ENCODE results near the gene BCR.
A peak's percentile ranks its signal among the peaks of the same experiment; 100 is the strongest.

The BCR gene

DNA sequence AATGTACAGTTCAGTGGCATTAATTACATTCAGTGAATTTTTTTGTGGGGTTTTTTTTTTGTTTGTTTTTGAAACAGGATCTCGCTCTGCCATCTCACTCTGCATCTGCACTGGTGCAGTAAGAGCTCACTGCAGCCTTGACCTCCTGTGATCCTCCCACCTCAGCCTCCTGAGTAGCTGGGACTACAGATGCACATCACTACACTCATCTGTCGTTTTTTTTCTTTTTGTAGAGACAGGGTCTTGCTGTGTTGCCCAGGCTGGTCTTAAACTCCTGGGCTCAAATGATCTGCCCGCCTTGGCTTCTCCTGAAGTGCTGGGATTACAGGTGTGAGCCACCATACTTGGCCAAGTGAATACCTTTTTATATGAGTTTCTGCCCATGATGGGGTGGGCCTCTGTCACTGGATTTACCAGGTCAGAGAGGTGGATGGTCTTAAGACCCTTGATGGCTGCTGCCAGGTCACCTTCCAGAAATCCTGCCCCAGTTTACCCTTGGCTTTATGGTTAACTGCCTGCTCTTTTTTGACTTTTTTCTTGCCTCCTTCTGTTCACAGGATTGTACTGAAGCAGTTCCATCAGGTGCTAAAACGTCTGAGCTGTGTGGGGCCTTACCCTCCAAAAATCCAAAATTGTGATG lies 22.6 kb downstream of the BCR start:
- no peak for DNase-seq

DNA sequence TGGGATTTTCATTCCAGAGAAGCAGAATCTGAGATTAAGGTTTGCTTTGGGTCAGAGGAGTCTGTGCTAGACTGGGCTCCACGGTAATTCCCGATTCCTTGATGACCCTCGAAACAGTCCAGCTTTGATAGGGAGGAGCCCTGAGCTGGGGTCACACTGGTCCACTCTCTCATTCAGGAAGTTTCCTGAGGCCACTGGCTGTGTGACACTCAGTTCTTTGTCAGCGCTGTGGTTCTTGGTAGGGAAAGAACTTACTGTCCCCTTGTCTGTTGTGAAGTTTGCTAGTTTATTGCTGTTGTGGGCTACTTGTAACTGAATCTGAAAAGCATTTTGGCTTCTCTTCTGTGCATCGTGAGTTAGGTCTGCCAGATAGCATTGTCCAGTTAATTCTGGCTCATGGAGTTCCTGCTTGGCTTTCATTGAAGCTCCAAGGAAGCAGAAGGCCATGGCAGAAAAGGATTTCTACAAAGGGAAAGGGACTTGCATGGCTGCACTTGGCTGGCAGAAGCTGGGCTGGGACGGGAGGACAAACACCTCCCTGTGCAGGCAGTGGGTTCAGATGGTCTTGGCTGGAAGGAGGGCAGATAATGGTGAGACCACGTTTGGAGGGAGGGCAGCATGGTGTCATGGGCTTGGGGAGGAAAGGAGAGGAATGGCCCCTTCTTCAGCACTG lies 23.3 kb downstream of the BCR start:
- DNase-seq, result no peak

DNA sequence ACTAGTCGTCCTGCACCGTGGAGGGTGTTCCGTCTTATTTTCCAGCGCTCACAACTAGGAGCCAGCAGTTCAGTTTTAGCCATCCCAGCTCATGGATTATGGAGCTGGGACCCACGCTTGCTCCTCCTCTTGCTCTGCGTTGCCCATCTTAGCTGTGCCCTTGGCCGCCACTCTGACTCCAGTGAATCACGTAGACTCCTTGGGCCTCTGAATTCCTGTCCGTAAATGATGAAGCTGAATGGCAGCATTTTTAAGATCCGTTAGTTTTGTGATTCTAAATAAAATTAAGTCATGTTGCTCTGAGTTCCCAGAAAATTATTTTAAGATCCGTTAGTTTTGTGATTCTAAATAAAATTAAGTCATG lies 23.8 kb downstream of the BCR start:
- no peak for DNase-seq

DNA sequence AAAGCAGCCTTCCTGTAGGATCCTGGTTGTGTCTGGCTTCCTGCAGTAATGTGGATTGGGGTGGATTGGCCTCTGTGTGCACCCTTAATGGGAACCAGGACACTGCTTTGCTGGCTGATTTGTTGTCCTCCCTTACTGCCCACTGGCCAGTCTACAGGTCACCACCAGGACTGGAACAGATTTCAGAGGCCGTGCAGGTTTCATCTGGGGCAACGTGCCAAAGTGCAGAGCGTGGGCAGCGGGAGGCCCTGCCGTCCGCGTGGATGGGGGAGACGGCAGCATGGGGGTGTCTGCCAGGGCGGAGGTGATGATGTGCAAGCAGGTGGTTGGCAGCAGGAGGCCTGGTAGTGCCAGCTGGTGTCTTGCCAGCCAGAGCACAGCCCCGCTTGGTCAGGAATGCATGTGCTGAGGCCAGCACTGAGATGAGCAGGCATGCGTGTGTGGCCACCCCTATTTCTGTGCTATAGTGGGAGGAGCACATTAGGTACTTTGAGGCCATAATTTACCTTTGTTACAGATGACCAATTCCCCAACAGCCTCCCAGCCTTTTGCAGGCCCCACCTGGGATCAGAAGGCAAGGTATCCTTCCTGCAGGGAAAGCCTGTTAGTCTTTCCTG lies 24.3 kb downstream of the BCR start:
- peak; percentile 17 for DNase-seq

DNA sequence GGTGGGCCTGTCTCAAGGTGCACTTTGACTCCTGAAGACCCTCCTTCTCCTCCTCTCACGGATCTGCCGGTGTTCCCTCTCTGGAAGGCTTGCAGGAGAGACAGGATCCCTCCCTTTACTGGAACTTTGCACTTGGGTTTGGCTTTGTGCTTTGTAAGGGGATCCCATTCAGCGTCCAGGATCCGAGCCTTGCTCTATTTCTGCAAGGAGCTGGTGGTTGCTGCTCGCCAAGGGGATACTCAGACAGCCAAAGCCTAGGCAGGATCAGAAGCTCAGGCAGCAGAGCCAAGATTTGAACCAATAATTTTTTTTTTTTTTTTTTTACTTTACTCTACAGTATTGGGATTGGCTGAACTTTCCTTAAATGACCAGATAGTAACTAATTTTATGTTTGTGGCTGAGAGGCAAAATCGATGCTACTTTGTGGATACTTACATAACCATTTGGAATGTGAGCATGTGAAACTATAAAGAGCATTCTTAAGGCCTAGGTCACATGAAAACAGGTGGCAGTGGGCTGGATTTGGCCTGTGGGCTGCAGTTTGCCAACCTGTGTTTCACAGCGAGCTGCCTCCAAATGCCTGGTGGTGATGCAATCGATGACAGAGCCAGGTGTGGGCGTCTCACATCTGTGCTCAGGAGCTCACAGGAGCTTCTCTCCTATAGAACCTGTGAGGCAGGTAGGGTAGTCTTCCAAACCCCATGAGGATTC lies 25.2 kb downstream of the BCR start:
- DNase-seq, result no peak

DNA sequence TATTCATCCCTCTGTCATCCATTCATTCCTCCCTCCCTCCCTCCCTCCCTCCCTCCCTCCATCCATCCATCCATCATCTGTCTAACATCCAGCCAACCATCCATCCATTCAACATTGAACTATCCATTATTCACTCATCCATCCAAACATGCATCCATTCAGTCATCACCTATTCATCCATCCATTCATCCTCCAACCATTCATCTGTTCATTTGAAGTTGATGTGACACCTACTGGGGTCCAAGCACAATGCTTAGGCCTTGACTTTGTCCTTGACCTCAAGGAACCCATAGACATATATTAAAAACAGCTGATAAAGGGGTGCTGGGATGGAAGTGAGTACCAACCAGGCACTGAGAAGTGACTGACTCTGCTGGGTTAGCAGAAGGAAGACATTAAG lies 26.6 kb downstream of the BCR start:
- no peak for DNase-seq

DNA sequence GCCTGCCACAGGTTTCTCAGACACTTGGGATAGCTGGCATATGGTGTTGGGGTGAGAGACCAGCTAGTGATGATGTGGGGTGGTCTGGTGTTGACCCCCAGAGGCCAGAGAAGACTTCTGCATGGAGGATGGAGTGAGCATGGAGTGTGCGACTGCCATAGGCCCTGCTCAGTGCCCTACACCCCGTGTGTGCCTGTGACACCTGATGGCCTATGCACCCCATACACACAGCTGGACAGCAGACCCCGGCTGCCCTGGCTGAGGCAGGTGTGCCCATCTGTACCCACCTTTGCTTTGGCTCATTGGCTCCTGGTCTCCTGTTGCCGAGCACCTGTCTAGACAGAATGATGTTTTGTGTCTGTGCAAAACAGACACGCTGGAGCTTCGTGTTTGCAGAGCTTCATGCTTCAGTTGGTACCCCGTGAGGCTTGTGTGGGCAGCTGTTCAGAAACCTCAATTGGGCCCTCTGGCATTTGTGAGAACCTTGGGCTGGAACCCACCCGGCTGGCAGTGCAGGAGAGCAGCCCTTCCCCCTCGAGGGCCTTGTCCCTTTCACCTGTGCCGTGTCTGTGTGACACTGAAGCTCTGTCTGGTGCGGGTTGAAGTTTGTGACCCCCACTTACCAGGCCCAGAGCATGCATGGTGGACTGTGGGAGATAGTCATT lies 27.6 kb downstream of the BCR start:
- peak; percentile 57 for DNase-seq

DNA sequence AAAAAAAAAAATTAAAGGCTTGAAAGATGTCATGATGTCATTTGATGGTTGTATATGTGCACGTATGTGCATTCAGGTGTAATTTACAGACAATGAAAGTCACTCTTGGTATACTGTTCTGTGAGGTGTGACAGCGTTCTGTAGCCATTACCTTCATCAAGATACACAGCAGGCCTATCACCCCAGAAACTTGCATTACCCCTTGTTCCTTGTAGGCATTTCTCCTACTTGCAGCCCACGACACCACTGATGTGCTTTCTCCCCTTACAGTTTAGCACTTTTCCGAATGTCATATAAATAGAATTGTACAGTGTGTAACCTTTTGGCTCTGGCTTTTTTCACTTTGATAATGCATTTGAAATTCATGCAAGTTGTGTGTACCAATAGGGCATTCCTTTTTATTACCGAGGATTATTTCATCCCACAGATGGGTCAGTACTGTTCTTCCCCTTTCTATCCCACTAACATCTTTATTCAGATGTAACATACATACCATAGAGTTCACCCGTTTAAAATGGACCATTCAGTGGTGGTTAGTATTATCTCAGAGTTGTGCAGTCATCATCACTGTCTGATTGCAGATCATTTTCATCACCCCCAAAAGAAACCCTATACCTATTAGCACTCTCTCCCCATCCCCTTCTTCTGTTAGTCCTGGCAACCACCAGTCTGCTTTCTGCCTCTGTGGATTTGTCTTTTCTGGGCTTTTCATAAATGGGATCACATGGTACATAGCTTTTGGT lies 30.3 kb downstream of the BCR start:
- DNase-seq, result no peak

DNA sequence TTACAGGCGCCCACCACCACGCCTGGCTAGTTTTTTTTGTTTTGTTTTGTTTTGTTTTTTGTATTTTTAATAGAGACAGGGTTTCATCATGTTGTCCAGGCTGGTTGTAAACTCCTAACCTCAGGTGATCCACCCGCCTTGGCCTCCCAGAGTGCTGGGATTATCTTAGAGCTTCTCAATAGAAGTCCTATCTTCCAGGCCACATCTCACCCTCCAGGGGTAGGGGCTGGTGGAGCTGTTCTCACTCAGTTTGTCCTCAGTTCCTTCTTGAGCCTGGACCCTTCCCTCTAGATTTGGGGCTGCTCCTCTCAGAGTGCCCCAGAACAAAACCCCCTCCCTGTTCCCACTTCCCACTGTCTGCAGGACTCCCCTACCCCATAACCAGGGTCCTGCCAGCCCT lies 31.3 kb downstream of the BCR start:
- DNase-seq, result no peak

DNA sequence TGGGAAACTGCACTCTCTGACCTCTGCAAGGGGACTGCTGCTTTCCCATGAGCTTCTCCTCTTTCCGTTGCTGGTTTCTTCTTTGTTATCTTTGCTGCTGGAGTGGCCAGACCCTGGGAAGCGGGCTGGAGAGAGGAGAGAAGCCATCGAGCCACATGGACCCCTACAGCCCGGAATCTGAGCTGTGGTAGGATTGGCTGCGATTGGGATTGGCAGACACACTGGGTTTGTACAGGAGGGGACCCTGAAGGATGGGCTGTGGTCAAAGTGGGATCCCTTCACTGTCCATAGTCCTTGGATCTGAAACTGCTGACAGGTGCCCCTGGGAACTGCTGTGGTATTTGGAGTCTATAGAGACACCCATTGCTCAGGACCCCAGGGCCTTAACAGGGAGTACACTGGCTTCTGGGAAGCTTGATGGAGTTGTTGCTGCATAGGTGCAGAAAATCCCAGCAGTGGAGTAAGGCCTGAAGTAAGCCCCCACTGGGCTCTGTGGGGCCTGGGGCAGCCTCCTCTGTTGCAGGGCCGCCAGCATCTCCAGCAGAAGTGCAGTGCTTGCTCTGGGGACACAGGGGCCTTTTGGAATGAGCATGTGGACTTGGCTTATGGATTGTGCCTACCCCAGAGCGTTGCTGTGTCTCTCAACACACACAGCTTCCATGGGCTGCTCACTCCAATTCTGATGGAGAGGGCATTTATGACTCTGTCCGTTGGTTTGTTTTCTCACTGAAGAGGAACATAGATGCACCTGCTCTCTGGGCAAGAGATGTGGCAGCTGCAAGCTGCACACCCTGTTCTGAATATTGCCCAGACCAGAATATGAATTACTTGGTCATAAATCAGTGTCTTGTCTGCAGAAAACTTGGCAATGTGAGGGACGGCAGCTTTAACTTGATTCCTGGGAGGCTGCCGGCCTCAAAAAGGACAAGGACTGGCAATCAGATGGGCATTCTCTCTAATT lies 32.0 kb downstream of the BCR start:
- no peak for DNase-seq

DNA sequence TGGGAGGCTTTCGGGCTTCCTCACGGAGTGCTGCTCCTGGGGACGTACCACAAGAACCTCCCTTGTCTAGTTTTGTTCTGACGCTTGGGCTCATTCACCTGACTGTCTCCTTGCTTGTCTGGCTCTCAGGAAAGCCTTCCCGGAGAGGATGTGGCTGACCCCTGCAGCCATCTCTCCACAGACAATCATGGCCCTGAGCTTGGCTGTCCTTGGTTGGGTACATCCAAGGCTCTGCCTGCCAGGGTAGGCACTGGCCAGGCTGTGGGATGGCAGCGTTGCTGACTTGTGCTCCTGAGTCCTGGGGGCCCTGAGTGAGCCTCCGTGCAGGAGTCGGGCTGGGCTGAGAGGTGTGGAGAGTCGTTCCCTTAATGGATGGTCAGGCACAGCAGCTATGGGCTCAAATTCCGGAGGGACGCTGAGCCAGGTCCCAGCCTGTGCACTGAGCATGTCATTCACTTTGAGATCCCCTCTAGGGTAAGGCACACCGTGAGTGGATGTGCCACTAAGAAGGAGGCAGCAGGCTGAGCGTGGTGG lies 32.8 kb downstream of the BCR start:
- no peak for DNase-seq

DNA sequence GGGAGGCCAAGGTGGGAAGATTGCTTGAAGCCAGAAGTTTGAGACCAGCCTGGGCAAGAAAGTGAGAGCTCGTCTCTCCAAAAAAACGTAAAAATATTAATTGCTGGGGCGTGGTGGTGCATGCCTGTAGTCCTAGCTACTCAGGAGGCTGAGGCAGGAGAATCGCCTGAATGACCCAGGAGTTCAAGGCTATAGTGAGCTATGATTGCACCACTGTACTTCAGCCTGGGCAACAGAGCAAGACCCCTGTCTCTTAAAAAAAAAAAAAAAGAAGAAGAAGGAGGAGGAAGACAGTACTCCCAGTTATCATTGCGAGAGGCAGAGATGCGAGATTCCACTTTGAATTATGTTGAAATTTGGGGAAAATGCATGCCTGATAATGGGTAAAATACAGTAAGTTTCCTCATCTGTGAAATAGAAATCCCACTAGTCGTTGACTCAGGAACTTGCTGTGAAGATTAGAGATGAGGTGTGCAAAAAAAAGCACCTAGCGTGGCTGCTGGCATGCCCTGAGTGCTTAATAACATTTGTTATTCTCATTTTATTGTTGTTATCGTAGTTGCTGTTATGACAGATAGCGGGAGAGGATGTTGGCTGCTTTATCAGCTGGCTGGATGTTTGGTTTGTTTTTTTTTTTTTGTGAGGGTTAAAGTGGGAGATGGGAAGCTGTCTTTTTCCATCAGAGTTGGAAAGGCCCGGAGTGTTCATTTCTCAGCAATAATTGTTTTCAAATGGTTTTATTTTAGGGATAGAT lies 33.4 kb downstream of the BCR start:
- DNase-seq, result no peak

DNA sequence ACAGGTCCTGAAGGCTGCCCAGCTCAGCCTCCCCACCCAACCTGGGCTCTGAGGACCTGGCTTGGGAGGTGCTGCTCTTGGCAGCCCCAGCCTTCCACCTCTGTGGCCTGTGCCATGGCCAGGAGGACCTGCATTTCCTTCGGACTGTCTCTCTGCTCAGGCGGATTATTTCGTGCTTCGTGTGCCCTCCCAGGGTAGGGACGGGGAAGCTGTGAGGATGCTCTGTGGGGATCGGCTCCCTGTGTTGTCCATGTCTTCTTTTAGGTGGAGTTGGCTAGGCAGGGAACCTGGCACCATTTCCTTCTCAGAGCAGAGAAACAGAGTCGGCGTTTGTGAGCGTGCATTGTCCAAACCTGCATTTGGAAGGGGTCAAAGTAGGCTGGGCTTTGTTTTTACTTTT lies 34.1 kb downstream of the BCR start:
- no peak for DNase-seq

DNA sequence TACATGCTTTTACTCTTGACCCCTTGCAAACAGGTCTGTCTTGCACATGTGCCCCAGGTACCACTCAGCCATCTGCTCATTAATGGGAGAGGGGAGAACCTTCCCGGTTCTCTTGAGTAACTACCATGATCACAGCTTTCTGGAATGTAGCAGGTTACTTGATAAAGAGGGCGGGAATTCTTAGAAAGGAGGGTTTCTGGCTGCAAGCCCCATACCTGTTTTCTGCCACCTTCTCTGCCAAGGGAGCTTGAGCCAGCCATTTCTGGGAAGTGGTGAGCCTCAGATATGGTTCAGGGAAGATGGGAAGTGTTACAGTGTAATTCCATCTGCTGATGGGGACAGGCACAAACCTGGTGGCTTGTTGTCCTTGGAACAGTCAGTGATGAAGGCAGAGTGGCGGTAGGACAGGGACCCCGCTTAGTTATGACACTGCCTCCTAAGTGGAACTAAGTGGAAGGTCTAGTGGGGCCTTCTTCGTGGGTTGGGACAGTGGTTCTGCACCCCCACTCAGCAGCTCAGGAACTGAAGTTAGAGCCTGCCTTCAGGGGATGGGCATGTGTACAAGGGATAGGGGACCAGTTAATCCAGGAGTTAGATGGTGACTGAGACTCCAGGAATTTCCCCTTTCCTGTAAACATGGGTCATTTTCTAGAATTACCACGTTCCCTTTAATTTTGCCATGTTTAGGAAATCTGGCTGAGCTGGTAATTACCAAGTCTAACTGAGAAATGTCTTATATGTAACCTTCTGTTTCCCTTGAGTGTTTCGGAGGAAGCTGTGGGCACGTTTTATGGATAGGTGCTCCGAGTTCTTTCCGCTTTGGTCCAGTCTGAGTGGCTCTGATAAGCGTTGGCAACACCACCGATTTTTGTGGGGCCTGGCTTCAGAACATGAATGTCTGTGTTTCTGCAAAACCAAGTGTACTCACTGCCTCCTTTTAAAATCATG lies 35.3 kb downstream of the BCR start:
- DNase-seq, result no peak

DNA sequence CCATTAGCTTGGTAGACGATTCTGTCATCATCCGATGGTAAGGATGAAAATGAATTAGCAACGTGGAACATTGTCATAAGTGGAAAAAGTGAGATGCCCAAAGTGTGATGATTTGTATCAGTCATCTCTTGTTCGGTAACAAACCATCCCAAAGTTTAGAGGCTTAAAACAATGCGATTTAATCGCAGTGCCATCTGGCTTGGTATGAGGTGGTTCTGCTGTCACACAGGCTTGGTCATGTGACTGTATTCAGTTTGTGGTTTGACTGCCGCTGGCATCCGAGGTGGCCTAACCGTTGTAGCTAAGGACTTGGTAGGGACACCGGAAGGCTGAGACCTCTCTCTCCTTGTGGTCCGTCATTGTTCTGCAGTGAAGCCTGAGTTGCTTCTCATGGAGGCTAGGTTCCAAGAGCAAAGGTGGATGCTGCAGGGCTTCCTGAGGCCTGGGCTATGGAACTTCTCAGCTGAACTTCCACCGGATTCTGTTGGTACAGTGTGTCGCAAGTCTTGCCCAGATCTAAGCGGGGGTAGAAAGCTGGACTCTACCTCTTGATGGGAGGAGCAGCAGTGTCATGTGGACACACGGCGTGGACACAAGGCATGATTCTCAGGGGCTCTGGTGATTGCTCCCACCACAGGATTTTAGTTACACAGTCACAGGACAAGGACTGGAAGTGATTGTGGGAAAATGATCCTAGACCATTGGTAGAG lies 36.3 kb downstream of the BCR start:
- no peak for DNase-seq

DNA sequence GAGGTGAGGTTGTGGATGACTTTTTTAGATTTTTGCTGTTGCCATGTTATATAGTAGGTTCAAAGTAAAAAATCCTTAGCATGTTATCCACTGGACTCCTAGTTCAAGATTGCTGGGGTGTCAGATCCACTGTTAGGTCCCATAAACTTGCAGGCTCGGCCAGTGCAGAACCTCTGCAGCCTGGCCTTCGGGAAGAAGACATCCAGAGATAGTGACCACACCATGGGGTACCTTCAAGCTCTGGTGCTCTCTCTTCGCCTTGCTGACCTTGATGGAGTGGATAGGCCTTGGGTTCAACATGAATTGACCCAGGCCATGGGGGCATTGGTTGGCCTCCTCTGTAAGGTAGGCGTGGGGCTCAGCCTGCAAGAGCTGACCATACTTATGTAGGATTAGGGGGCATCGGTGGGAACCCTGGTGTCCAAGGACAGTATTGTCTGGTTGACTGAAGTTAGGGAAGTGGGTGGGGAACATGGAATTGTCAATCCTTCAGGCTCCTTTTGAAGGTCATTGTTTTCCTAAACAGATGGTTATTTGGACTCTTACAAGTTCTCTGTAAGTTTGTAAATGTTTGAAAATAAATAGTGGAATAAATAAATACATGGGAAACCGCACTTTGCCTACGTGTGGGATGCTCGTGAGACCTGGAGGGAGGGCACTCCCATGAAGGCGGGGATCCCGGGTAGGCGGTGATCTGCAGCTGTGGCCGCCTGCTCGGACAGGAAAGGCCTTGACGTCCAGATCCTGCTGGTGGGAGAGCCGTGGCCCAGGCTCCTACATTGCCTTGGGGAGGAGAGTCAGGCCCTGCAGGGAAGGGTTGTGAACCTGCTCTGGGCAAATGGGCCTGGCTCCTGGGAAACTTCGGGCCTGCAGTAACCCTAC lies 37.1 kb downstream of the BCR start:
- no peak for DNase-seq

DNA sequence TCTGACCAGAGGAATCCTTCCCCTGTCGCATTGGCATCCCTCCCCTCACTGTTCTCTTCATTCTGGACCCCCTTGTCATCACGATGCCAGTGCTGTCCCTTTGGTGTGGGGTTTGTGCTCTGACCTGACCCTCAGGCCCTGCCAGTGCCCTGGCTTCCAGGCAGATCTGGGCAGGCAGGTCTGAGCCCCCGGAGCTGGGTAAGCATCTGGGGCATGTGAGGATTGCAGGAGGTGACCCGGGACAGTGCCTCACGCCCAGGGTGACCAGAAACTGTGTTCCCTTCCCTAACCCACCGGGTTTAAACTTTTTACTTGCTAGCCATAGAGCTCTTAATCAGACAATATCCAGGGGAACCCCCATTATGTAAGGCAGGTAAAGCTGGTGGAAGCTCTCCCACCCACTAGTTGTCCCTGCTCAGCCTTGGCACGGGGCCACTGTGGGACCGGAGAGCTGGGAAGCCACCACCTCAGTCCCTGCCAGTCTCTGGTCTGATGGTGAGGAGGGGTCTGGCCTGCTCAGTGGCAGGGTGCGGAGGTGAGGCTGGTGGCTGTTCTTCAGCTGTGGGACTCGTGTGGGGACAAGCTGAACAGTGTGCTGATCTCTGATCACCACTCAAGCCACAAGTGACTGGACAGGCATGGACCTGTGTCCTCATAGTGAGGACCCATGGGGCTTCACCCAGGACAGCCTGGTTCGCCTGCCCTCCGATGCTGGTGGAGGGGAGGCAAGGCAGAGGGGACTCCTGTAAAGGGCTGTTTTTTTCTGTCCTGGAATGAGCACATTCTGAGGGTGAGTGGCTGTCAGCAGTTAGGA lies 38.0 kb downstream of the BCR start:
- no peak for DNase-seq

Measured in NCI-H1694 treated with DMSO at 0.1 percent for 48 hours (cell line).